Measurements from ENCODE around the gene ANXA1. TPM values are rescaled to one million over a fixed set of nuclear protein-coding genes. Genes with fewer than 3 reads are reported as not detected.
A peak's percentile ranks its signal among the peaks of the same experiment; 100 is the strongest.
"Not testable (repeated sequence)": the region's sequence is repeated elsewhere in the genome, so short reads cannot be mapped to it uniquely, and the experiment has no call there.

ANXA1 gene
- total and polyA plus RNA-seq, 10 of the 15 experiments (the other 5 are each of a cell fraction or from before 2014, with no cell fraction given), result 6.6 to 30.1 (median 12.6) TPM

DNA sequence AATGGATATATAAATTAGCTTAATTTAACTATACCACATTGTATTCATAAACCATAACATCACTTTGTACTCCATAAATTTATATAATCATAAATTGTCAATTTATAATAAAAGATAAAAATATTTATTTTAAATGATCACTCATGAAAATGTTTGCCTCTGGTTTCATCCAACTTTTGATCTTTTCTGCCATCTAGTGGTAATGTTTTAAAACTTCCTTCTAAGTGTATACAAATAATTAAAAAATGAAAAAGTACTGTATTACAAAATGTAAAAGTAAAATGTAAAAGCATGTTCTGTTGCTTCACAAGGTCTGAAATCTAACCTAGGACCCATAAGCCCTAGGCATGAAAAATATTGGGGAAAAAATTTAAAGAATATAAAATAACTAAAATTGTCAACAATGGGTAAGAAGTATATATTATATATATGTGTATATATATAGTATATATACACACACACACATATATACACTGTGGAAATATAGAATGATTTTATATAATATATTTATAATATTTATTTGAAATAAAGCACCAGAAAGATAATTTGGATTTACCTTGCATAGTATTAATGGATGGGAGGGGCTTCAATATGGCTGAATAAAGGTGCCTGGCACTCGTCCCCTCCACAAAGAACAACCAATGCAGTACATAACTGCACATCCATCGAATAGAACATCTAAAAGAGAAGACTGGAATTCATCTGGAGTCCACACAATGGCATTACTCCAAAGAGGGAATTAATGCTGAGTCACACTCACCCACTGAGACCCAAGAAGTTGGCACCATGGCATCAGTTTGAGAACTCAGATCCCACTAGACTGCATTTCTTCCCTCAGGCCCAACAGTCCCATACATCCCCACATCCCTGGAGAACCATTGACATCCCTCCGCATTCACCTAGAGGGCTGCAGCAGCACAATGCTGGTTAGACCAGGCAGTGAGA lies 32.5 kb downstream of the ANXA1 start (continued):
- no peak for TF ChIP-seq ZBED1 (IDR thresholded peaks at IDR 0.05; ENCODE audit: borderline replicate concordance)

GRCh38 chr9:73191109-73191508 lies 39.4 kb downstream of the ANXA1 start:
- H3K27ac ChIP-seq (ENCODE audit: control insufficient read depth, insufficient read depth); H3K36me3 ChIP-seq (ENCODE audit: control insufficient read depth in 2 of 2, insufficient read depth in 2 of 2, low read length in 1 of 2); intact Hi-C loops (cut with micrococcal nuclease; ENCODE audit: unreplicated experiment); H3K4me2 ChIP-seq (ENCODE audit: control insufficient read depth, insufficient read depth); H3K4me3 ChIP-seq; H3K79me2 ChIP-seq (ENCODE audit: control insufficient read depth, insufficient read depth, low read length); H3K9ac ChIP-seq (ENCODE audit: control insufficient read depth, insufficient read depth, low read length); RAD21 ChIA-PET (ENCODE audit: unreplicated experiment); H3K27me3 ChIP-seq (replicated peaks in 1 of 2; ENCODE audit: control insufficient read depth in 2 of 2, insufficient read depth in 2 of 2, low read length in 1 of 2); POLR2A ChIA-PET; H2AFZ ChIP-seq (ENCODE audit: control insufficient read depth, low read depth, low read length); CTCF ChIA-PET; SMC1A ChIA-PET (ENCODE audit: uncharacterized antibody, unreplicated experiment); DNase-seq (ENCODE audit: low read depth, low spot score); H4K20me1 ChIP-seq (ENCODE audit: control insufficient read depth, insufficient read depth); in situ Hi-C loops (cut with MboI); H3K9me3 ChIP-seq (replicated peaks; ENCODE audit: control insufficient read depth, insufficient read depth, low read length); BruUV-seq (replicated peaks); ATAC-seq; H3K4me1 ChIP-seq (ENCODE audit: control insufficient read depth, insufficient read depth, low read length): not testable (repeated sequence)
- peak; percentile 81 for FAIRE-seq
- 0% methylated on average over 1 of the region's 1 CpG for WGBS (ENCODE audit: insufficient coverage, insufficient replicate concordance, low lambda C conversion rate, missing lambda C conversion rate)

- no peak for DNase-seq (ENCODE audit: low read depth, low spot score)
- Histone ChIP-seq H3K9me3 (replicated peaks; ENCODE audit: control insufficient read depth, insufficient read depth, low read length) (no peaks in the 10 kb centered on the region), H3K4me1 (ENCODE audit: control insufficient read depth, insufficient read depth, low read length) (no peaks in the 10 kb centered on the region), H4K20me1 (ENCODE audit: control insufficient read depth, insufficient read depth) (no peaks in the 10 kb centered on the region), H3K79me2 (ENCODE audit: control insufficient read depth, insufficient read depth, low read length) (no peaks in the 10 kb centered on the region), H3K27ac (ENCODE audit: control insufficient read depth, insufficient read depth) (no peak overlapping the region), H3K4me2 (ENCODE audit: control insufficient read depth, insufficient read depth) (no peak overlapping the region), H2AFZ (ENCODE audit: control insufficient read depth, low read depth, low read length) (no peak overlapping the region), H3K9ac (ENCODE audit: control insufficient read depth, insufficient read depth, low read length) (no peak overlapping the region), H3K4me3 (no peak overlapping the region), H3K36me3 (ENCODE audit: control insufficient read depth in 2 of 2, insufficient read depth in 2 of 2, low read length in 1 of 2) (no peaks in the 10 kb centered on the region), H3K27me3 (replicated peaks in 1 of 2; ENCODE audit: control insufficient read depth in 2 of 2, insufficient read depth in 2 of 2, low read length in 1 of 2) (no peaks in the 10 kb centered on the region; a peak in 1 of 4 replicates)
- FAIRE-seq, result no peak
- no peak for ATAC-seq
- CTCF ChIA-PET, result no interaction called here
- intact Hi-C loops (cut with micrococcal nuclease; ENCODE audit: unreplicated experiment) (no loop called here), in situ Hi-C loops (cut with MboI) (no loop called here)
- TF ChIP-seq, protein P1, sequence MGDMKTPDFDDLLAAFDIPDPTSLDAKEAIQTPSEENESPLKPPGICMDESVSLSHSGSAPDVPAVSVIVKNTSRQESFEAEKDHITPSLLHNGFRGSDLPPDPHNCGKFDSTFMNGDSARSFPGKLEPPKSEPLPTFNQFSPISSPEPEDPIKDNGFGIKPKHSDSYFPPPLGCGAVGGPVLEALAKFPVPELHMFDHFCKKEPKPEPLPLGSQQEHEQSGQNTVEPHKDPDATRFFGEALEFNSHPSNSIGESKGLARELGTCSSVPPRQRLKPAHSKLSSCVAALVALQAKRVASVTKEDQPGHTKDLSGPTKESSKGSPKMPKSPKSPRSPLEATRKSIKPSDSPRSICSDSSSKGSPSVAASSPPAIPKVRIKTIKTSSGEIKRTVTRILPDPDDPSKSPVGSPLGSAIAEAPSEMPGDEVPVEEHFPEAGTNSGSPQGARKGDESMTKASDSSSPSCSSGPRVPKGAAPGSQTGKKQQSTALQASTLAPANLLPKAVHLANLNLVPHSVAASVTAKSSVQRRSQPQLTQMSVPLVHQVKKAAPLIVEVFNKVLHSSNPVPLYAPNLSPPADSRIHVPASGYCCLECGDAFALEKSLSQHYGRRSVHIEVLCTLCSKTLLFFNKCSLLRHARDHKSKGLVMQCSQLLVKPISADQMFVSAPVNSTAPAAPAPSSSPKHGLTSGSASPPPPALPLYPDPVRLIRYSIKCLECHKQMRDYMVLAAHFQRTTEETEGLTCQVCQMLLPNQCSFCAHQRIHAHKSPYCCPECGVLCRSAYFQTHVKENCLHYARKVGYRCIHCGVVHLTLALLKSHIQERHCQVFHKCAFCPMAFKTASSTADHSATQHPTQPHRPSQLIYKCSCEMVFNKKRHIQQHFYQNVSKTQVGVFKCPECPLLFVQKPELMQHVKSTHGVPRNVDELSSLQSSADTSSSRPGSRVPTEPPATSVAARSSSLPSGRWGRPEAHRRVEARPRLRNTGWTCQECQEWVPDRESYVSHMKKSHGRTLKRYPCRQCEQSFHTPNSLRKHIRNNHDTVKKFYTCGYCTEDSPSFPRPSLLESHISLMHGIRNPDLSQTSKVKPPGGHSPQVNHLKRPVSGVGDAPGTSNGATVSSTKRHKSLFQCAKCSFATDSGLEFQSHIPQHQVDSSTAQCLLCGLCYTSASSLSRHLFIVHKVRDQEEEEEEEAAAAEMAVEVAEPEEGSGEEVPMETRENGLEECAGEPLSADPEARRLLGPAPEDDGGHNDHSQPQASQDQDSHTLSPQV (IDR thresholded peaks at IDR 0.05), result no peak
- TF ChIP-seq CREM (IDR thresholded peaks at IDR 0.05; ENCODE audit: low read depth) (no peak), RFX5 (IDR thresholded peaks at IDR 0.05; ENCODE audit: low read depth, low read length) (no peak), HDAC6 (IDR thresholded peaks at IDR 0.05; ENCODE audit: unreplicated experiment) (no peak), PAX5 (IDR thresholded peaks at IDR 0.05; ENCODE audit: borderline replicate concordance, low read depth, low read length) (no peak), JUNB (IDR thresholded peaks at IDR 0.05) (no peak)
- TF ChIP-seq, protein P2, sequence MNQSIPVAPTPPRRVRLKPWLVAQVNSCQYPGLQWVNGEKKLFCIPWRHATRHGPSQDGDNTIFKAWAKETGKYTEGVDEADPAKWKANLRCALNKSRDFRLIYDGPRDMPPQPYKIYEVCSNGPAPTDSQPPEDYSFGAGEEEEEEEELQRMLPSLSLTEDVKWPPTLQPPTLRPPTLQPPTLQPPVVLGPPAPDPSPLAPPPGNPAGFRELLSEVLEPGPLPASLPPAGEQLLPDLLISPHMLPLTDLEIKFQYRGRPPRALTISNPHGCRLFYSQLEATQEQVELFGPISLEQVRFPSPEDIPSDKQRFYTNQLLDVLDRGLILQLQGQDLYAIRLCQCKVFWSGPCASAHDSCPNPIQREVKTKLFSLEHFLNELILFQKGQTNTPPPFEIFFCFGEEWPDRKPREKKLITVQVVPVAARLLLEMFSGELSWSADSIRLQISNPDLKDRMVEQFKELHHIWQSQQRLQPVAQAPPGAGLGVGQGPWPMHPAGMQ (IDR thresholded peaks at IDR 0.05; ENCODE audit: borderline replicate concordance), result no peak
- RAD21 ChIA-PET (ENCODE audit: unreplicated experiment), result no interaction called here
- no TSS peak for BruUV-seq (replicated peaks)
- 50% methylated on average over 1 of the region's 1 CpG for WGBS (ENCODE audit: insufficient coverage, insufficient replicate concordance, low lambda C conversion rate, missing lambda C conversion rate)
- POLR2A ChIA-PET, result no interaction called here
- SMC1A ChIA-PET (ENCODE audit: uncharacterized antibody, unreplicated experiment), result interaction anchor here (1.8 kb wide), 2 partner anchors 11 to 87 kb away, joined by 3 to 4 read pairs; no protein-coding TSS in a partner anchor
These were observed 42.6 kb downstream of the ANXA1 start for GRCh38 chr9:73194284-73194683.

Measured in GM12878 (cell line).